ENCODE data around the gene RBM20.

GRCh38 chr10:110609605-110610004, 34.5 kb upstream of the RBM20 start:
- TF ChIP-seq CTCF (IDR thresholded peaks at IDR 0.05) (no peak), EP300 (IDR thresholded peaks at IDR 0.05) (no peak), POLR2A (IDR thresholded peaks at IDR 0.05) (no peak)

All from sigmoid colon (tissue), 4 donors.